IPS-15b (cell line): Measurements from ENCODE around the gene CHPF.
A peak's percentile ranks its signal among the peaks of the same experiment; 100 is the strongest.

Experiments
- H3K27me3 ChIP-seq: one replicate; pipeline ENCODE4 v1.6.1; 2013; ENCODE audit warnings: low read length; ENCODE audit not compliant: control insufficient read depth, insufficient read depth
- H3K36me3 ChIP-seq: one replicate; pipeline ENCODE4 v1.6.1; 2013; ENCODE audit warnings: low read length; ENCODE audit not compliant: control insufficient read depth, insufficient read depth
- H3K4me1 ChIP-seq: one replicate; pipeline ENCODE4 v1.6.1; 2013; ENCODE audit warnings: mild to moderate bottlenecking, low read length; ENCODE audit not compliant: control insufficient read depth, insufficient read depth
- H3K4me3 ChIP-seq: one replicate; pipeline ENCODE4 v1.5.1; 2013; ENCODE audit warnings: low read depth, low read length
- H3K9ac ChIP-seq: one replicate; pipeline ENCODE4 v1.6.1; 2013; ENCODE audit warnings: low read depth, mild to moderate bottlenecking, low read length
- H3K9me3 ChIP-seq: one replicate; pipeline ENCODE4 v1.6.1; 2013; ENCODE audit warnings: mild to moderate bottlenecking, low read length; ENCODE audit not compliant: control insufficient read depth, insufficient read depth

CHPF gene

GRCh38 chr2:219532378-219532649 lies 11.3 kb downstream of the CHPF start:
- H3K9me3 ChIP-seq: no peaks in the 10 kb centered on the region
- peaks cover 4% of the 10 kb centered on the region for H3K4me1 ChIP-seq
- H3K9ac ChIP-seq: no peak overlapping the region
- H3K27me3 ChIP-seq: peaks cover 26% of the 10 kb centered on the region
- H3K4me3 ChIP-seq: no peak overlapping the region
- H3K36me3 ChIP-seq: no peaks in the 10 kb centered on the region

DNA sequence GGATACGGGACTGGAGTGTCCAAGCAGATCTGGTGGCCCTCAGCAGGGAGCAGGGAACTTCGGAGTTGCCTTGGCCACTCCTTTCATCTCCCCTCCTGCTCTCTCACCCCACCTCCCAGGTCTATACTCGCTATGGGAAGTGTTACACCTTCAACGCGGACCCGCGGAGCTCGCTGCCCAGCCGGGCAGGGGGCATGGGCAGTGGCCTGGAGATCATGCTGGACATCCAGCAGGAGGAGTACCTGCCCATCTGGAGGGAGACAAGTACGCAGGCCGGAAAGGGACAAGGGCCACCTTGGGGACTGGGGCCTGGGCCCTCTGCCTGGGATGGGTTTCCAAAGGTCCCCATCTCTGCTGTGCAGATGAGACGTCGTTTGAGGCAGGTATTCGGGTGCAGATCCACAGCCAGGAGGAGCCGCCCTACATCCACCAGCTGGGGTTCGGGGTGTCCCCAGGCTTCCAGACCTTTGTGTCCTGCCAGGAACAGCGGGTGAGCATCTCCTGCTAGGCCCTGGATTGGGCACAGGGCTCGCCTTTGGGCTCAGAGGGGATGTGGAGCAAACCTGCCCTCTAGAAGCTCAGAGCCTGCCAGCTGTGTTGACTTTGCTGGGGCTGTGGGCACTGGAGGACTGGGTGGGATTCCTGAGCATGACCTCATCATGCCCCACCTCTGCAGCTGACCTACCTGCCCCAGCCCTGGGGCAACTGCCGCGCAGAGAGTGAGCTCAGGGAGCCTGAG lies 11.8 kb downstream of the CHPF start:
- Histone ChIP-seq H3K9me3 (no peaks in the 10 kb centered on the region), H3K4me3 (no peak overlapping the region), H3K4me1 (peaks cover 4% of the 10 kb centered on the region), H3K9ac (no peak overlapping the region), H3K27me3 (peaks cover 29% of the 10 kb centered on the region), H3K36me3 (no peaks in the 10 kb centered on the region)

GRCh38 chr2:219530048-219530963 lies 13.3 kb downstream of the CHPF start:
- no peaks in the 10 kb centered on the region for H3K9me3 ChIP-seq
- H3K36me3 ChIP-seq: no peaks in the 10 kb centered on the region
- H3K4me1 ChIP-seq: peaks cover 4% of the 10 kb centered on the region
- H3K27me3 ChIP-seq: peaks cover 38% of the 10 kb centered on the region
- H3K9ac ChIP-seq: no peak overlapping the region
- peak overlapping the region; percentile 53 for H3K4me3 ChIP-seq

DNA sequence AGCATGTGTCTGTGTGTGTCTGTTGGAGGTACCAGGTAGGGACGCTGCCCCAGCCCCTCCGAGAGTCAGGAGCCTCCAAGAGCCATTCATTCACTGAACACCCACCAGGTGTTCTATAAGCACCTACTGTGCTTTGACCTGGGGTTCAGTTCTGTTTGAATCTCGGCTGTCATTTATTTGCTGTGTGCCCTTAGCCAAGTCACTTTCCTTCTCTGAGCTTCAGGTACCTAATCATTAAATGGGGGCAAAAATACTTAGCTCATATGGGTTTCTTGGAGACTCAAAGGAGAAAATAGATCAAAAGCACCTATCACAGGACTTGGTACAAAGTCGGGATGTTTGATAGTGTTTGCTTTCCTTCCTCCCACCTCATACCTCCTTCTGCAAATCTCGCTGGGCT lies 16.1 kb downstream of the CHPF start:
- no peak overlapping the region for H3K4me3 ChIP-seq
- H3K9me3 ChIP-seq: no peaks in the 10 kb centered on the region
- no peak overlapping the region for H3K9ac ChIP-seq
- H3K36me3 ChIP-seq: no peaks in the 10 kb centered on the region
- peaks cover 10% of the 10 kb centered on the region for H3K4me1 ChIP-seq
- peaks cover 44% of the 10 kb centered on the region for H3K27me3 ChIP-seq

DNA sequence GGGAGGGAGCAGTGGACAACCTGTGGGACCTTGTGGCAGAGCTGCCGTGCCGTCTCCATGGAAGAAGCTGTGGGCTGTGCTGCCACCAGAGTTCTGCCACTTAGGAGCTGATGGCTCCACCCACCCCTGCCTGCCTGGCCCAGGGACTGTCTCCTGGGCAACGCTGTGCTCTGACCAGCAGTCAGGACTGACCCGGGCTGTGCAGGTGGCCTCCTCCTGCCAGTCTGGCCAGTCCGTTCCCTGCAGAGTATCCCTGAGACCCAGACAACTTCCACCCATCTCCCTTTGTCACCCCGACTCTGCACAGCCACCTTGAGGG lies 16.6 kb downstream of the CHPF start:
- H3K36me3 ChIP-seq: no peaks in the 10 kb centered on the region
- peaks cover 44% of the 10 kb centered on the region for H3K27me3 ChIP-seq
- H3K9ac ChIP-seq: no peak overlapping the region
- H3K9me3 ChIP-seq: no peaks in the 10 kb centered on the region
- H3K4me1 ChIP-seq: peaks cover 10% of the 10 kb centered on the region
- no peak overlapping the region for H3K4me3 ChIP-seq

GRCh38 chr2:219526320-219527075 lies 17.1 kb downstream of the CHPF start:
- H3K4me1 ChIP-seq: peaks cover 10% of the 10 kb centered on the region
- peaks cover 42% of the 10 kb centered on the region for H3K27me3 ChIP-seq
- H3K4me3 ChIP-seq: no peak overlapping the region
- H3K36me3 ChIP-seq: no peaks in the 10 kb centered on the region
- H3K9ac ChIP-seq: no peak overlapping the region
- H3K9me3 ChIP-seq: no peaks in the 10 kb centered on the region

DNA sequence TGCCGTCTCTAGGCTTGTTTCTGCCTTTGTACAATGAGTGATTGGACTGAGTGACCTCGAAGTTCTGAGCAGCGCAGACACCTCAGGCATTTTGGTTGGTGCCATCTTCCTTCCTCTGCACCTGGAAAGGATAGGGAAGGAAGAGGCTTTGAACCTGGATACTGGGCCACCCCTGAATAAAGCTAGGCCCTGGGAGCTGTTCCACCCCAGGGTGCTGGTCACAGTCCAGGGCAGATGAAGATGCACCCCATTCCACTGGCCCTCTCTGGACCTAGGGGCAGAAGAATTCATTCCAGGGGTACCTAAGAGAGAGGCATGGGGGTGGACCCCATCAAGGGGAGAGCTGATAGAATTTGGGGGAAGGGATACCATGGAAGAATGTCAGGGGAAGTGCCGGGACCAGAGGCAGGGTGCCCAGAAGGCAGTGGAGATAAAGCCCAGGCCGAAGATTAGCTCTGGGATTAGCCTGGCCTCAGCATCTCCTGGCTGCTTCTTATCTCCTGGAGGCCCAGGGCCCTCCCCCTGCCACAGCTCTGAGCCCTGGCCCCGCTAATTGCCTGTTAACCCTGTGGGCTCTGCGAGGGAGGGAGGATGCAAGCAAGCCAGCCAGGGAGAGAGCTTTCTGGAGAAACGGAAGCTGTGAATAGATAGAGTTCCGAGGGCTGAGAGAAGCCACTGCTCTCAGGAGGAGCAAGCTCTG lies 17.9 kb downstream of the CHPF start:
- H3K9ac ChIP-seq: no peak overlapping the region
- H3K27me3 ChIP-seq: peaks cover 39% of the 10 kb centered on the region
- peaks cover 11% of the 10 kb centered on the region for H3K4me1 ChIP-seq
- H3K36me3 ChIP-seq: no peaks in the 10 kb centered on the region
- H3K4me3 ChIP-seq: no peak overlapping the region
- no peaks in the 10 kb centered on the region for H3K9me3 ChIP-seq

GRCh38 chr2:219524817-219525216 lies 18.8 kb downstream of the CHPF start:
- Histone ChIP-seq H3K4me1 (peaks cover 11% of the 10 kb centered on the region), H3K4me3 (no peak overlapping the region), H3K27me3 (peaks cover 40% of the 10 kb centered on the region), H3K9me3 (no peaks in the 10 kb centered on the region), H3K36me3 (no peaks in the 10 kb centered on the region), H3K9ac (no peak overlapping the region)

- peaks cover 29% of the 10 kb centered on the region for H3K27me3 ChIP-seq
- H3K36me3 ChIP-seq: no peaks in the 10 kb centered on the region
- peaks cover 7% of the 10 kb centered on the region for H3K4me1 ChIP-seq
- H3K4me3 ChIP-seq: peak overlapping the region; percentile 55
- no peaks in the 10 kb centered on the region for H3K9me3 ChIP-seq
- H3K9ac ChIP-seq: peak overlapping the region; percentile 65
These were observed 20.5 kb downstream of the CHPF start for GRCh38 chr2:219523031-219523671.

DNA sequence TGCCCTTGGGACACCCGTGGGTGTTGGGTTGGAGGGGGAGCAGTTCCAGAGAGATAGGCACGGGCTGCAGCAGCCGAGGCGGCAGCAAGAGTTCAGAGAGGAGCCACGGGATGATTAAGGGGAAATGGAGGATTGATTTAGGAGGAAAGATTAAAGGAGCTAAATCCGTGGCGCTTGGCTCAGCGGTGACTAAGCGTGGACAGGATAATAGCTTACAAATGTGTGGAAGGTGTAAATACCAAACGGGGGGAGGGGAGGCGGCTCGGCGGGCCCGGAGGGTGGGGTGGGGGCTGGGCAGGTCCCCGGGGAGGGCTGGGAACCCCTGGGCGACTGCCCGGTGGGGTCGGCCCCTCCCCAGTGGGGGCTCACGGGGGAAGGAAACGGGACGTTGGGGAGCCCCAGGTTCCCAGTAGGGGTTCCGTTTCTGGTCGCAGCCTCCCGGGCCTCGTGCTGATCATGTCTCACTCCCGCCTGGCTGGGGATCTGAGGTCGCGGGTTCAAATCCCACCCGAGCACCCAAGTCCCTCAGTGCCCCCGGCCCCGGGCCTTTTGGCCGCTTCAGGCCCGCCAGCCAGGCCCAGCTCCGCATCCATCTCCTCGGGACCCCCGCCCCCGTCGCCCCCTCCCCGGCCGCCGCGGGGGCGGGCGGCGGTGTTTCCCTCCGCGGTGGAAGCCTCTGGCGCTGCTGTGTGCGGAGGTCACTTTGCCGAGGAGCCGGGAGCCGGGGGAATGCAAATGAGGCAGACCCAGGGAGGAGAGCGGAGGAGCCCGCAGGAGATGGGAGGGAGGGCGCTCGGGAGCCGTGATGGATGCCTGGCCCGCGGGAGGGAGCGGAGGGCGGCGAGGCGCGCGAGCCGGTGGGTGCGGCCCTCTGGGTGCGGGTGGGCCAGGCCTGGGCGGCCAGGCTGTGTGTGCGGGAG lies 21.2 kb downstream of the CHPF start:
- Histone ChIP-seq H3K4me1 (peaks cover 7% of the 10 kb centered on the region), H3K36me3 (no peaks in the 10 kb centered on the region), H3K9me3 (no peaks in the 10 kb centered on the region), H3K27me3 (peaks cover 31% of the 10 kb centered on the region), H3K4me3 (peak overlapping the region; percentile 55), H3K9ac (peak overlapping the region; percentile 65)
